AG04449 (cell line): ENCODE measurements around the gene PLCZ1.
A peak's percentile ranks its signal among the peaks of the same experiment; 100 is the strongest.

Experiments
- CTCF ChIA-PET: fragments of 350-600 bp; formaldehyde crosslinking; extraction: SDS; loops from one replicate; lab custom pipeline; 2021; ENCODE audit warnings: antibody characterized with exemption; lab: Yijun Ruan, JAX
- POLR2A ChIA-PET: fragments of 400-600, 350-600 bp; formaldehyde crosslinking; extraction: SDS; loops from one replicate; lab custom pipeline; 2020; ENCODE audit warnings: antibody characterized with exemption, inconsistent platforms; lab: Yijun Ruan, JAX
- DNase-seq: peaks from one replicate; pipeline ENCODE4 v3.0.0-alpha.2; 2010; ENCODE audit warnings: low read depth, low spot score
- H3K4me3 ChIP-seq: 2 replicates; pipeline ENCODE4 v1.5.1; 2011; ENCODE audit warnings: low read depth, mild to moderate bottlenecking, control low read depth, low read length
- TF ChIP-seq, protein P1 (sequence below): IDR thresholded peaks from one replicate; pipeline ENCODE4 v1.5.1; 2011; ENCODE audit warnings: mild to moderate bottlenecking, moderate library complexity, low read length, control low read depth, inconsistent platforms; ENCODE audit not compliant: insufficient read depth; ENCODE audit errors: missing control alignments

The PLCZ1 gene

DNA sequence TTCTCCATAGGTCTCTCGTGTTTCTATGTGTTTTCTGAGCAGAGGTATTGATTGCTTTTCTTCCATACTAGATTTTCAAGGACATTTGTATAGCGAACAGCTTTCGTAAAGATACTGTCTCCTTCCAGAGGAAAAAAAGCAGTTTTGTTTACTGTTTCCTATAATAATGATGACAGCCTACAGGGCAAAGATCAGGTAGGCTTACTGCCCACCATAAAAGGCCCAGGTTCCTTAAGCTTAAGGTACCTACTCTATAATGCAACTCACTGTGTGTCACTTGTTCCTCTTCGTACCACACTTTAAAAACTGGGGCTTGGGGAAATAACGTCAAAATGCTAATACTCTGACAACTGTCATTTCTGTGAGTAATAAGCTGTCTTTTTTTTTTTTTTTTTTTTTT lies 6.7 kb downstream of the PLCZ1 start:
- H3K4me3 ChIP-seq = no peak overlapping the region
- CTCF ChIA-PET = no interaction called here
- DNase-seq = no peak
- TF ChIP-seq, protein P1, sequence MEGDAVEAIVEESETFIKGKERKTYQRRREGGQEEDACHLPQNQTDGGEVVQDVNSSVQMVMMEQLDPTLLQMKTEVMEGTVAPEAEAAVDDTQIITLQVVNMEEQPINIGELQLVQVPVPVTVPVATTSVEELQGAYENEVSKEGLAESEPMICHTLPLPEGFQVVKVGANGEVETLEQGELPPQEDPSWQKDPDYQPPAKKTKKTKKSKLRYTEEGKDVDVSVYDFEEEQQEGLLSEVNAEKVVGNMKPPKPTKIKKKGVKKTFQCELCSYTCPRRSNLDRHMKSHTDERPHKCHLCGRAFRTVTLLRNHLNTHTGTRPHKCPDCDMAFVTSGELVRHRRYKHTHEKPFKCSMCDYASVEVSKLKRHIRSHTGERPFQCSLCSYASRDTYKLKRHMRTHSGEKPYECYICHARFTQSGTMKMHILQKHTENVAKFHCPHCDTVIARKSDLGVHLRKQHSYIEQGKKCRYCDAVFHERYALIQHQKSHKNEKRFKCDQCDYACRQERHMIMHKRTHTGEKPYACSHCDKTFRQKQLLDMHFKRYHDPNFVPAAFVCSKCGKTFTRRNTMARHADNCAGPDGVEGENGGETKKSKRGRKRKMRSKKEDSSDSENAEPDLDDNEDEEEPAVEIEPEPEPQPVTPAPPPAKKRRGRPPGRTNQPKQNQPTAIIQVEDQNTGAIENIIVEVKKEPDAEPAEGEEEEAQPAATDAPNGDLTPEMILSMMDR = no peak
- POLR2A ChIA-PET = no interaction called here

GRCh38 chr12:18723752-18724151 lies 14.1 kb downstream of the PLCZ1 start:
- CTCF ChIA-PET = no interaction called here
- peak; percentile 59 for DNase-seq
- TF ChIP-seq, protein P1 = no peak
- POLR2A ChIA-PET = no interaction called here
- no peak overlapping the region for H3K4me3 ChIP-seq

- CTCF ChIA-PET = interaction anchor here (0.9 to 1.5 kb wide), 2 partner anchors 8 to 465 kb away, joined by 3 to 5 read pairs; no protein-coding TSS in a partner anchor
- POLR2A ChIA-PET = no interaction called here
- no peak for DNase-seq
- no peak overlapping the region for H3K4me3 ChIP-seq
- TF ChIP-seq, protein P1 = no peak
Measured at GRCh38 chr12:18721452-18721851, 16.4 kb downstream of the PLCZ1 start.

DNA sequence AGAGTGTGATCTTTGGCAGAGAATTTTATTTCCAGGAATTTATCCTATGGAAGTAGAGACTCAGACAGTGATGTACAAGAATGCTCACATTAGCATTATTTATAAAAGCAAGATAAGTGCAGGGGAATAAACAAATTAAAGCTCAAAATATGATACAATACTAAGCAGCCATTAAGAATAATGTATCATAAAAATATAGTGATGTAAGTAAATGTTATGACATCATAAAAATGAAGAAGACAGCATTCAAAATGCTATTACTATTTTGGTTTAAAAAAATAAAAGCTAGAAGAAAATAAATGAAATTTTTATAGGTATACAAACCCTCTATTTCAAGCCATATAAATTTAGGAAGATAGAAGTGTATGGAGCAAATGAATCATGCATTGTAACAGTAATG lies 17.1 kb downstream of the PLCZ1 start:
- POLR2A ChIA-PET = no interaction called here
- H3K4me3 ChIP-seq = no peak overlapping the region
- CTCF ChIA-PET = no interaction called here
- DNase-seq = no peak
- TF ChIP-seq, protein P1 = no peak

DNA sequence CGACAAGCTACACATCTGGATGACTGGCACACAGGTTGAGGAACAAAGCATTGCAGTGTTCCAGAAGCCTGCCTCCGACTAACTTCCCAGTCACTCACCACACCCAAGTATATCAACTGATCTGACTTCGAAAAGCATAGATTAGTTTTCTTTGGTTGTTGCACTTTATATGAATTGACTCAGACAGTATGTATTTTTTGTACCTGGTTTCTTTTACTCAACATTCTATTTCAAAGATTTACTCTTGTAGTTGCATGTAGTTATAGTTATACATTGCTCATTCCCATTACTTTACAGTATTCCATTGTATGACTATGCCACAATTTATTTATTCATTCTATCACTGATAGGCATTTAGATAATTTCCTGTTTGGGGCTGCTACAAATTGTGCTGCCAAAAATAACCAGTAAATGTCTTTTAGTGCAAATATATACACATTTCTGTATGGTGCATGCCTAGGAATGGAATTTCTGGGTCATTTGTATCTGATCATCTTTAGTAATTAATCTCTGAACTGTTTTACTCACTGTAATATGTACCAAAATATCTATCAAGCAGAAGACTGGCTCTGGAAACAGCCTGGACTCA lies 17.8 kb downstream of the PLCZ1 start:
- ChIA-PET CTCF (no interaction called here), POLR2A (no interaction called here)
- H3K4me3 ChIP-seq = no peak overlapping the region
- TF ChIP-seq, protein P1 = no peak
- DNase-seq = peak; percentile 28

GRCh38 chr12:18718462-18718861 lies 19.4 kb downstream of the PLCZ1 start:
- no peak for DNase-seq
- ChIA-PET CTCF (no interaction called here), POLR2A (no interaction called here)
- TF ChIP-seq, protein P1 = no peak
- H3K4me3 ChIP-seq = no peak overlapping the region
